ENCODE measurements around the gene DPM3.
"Not testable (repeated sequence)": the region's sequence is repeated elsewhere in the genome, so short reads cannot be mapped to it uniquely, and the experiment has no call there.

Gene DPM3

DNA sequence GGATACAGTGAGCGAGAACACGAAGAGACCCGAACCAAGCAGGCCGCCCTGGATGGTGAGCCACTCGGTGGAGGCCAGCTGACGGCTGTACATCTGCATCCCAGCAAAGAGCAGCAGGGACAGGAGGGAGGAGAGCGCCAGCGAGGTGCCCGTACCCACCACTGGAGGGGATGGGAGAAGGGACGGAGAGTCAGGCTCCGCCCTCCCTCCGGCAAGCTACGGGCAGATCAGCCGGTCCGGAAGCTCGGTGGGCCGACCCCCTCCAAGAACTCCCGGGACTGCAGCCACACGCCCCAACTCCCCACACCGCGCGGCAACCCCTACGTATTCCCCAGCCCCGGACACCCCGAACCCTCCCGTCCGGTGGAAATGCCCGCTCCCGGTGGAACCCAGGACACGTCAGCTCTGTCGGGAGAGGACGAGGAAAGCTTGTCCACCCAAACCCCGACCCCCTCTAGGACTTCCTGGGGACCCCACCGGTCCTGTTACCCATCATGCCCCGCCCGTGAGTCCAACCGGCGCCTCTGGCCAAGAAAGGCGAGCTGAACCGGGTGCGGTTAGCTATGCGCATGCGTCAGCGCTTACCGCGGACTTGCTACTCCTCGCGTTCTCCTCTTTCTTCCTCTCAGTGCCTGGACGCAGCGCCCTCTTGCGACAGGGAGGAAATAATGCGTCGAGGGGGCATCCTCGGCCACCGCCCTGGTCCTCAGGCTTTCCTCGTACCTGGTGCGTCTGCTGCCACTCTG lies 32.6 kb upstream of the DPM3 start, which contains the start of gene KRTCAP2:
Gene KRTCAP2 (minus strand): TSS at position 573 of the 746 bp plus-strand sequence. CDS start 80 bp downstream, at position 493.
- Histone ChIP-seq H3K9ac (ENCODE audit: low read length) (peak within 1 kb of the TSS; percentile 85), H3K36me3 (ENCODE audit: control insufficient read depth, insufficient read depth, low read length) (peaks cover 3% of the 10 kb centered on the region), H3K27ac (ENCODE audit: low read depth, low read length) (peak within 1 kb of the TSS; percentile 97), H3K4me1 (ENCODE audit: control insufficient read depth, insufficient read depth, low read length) (peaks cover 11% of the 10 kb centered on the region), H3K4me3 (ENCODE audit: low read length) (peak within 1 kb of the TSS; percentile 92), H3K27me3 (ENCODE audit: control insufficient read depth, insufficient read depth, low read length) (peaks cover 5% of the 10 kb centered on the region)

- peak overlapping the region; percentile 92 for H3K4me3 ChIP-seq (ENCODE audit: low read length)
- peak overlapping the region; percentile 85 for H3K9ac ChIP-seq (ENCODE audit: low read length)
- H3K4me1 ChIP-seq (ENCODE audit: control insufficient read depth, insufficient read depth, low read length) = peaks cover 15% of the 10 kb centered on the region
- peaks cover 3% of the 10 kb centered on the region for H3K36me3 ChIP-seq (ENCODE audit: control insufficient read depth, insufficient read depth, low read length)
- H3K27me3 ChIP-seq (ENCODE audit: control insufficient read depth, insufficient read depth, low read length) = peaks cover 5% of the 10 kb centered on the region
- H3K27ac ChIP-seq (ENCODE audit: low read depth, low read length) = peak overlapping the region; percentile 97
Observed at GRCh38 chr1:155171836-155172731, 31.8 kb upstream of the DPM3 start.

GRCh38 chr1:155170806-155171205 lies 30.5 kb upstream of the DPM3 start:
- Histone ChIP-seq H3K36me3 (ENCODE audit: control insufficient read depth, insufficient read depth, low read length) (peaks cover 3% of the 10 kb centered on the region), H3K9ac (ENCODE audit: low read length) (no peak overlapping the region), H3K27me3 (ENCODE audit: control insufficient read depth, insufficient read depth, low read length) (peaks cover 5% of the 10 kb centered on the region), H3K4me1 (ENCODE audit: control insufficient read depth, insufficient read depth, low read length) (peaks cover 11% of the 10 kb centered on the region), H3K4me3 (ENCODE audit: low read length) (no peak overlapping the region), H3K27ac (ENCODE audit: low read depth, low read length) (no peak overlapping the region)

DNA sequence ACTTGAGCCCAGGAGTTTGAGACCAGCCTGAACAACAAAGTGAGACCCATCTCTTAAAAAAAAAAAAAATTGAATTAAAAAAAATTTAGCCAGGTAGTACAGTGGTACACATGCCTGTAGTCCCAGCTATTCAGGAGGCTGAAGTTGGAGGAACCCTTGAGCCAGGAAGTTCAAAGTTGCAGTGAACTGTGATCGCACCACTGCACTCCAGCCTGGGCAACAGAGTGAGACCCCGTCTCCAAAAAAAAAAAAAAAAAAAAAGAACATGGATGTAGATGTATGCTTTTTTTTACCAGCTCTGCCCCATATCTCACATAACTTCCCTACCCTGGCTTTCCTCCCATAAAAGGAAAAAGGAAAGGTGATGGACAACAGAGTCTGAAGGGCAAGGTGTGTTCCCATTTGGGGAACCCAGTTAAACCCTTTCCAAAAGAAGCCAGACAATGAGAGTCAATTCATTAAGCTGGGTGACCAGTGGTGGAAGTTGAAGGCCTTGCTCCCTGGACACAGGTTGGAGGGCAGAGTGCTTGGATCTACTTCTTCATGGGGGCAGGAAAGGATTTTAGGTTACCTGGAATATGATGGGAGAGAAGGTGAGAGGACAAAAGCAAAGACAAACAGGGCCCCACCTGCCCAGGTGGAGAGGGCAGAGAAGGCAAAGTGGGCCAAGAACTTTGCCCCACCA lies 29.9 kb upstream of the DPM3 start:
- Histone ChIP-seq H3K4me3 (ENCODE audit: low read length) (no peak overlapping the region), H3K36me3 (ENCODE audit: control insufficient read depth, insufficient read depth, low read length) (peaks cover 3% of the 10 kb centered on the region), H3K27me3 (ENCODE audit: control insufficient read depth, insufficient read depth, low read length) (peaks cover 5% of the 10 kb centered on the region), H3K4me1 (ENCODE audit: control insufficient read depth, insufficient read depth, low read length) (peaks cover 11% of the 10 kb centered on the region), H3K9ac (ENCODE audit: low read length) (no peak overlapping the region), H3K27ac (ENCODE audit: low read depth, low read length) (no peak overlapping the region)

DNA sequence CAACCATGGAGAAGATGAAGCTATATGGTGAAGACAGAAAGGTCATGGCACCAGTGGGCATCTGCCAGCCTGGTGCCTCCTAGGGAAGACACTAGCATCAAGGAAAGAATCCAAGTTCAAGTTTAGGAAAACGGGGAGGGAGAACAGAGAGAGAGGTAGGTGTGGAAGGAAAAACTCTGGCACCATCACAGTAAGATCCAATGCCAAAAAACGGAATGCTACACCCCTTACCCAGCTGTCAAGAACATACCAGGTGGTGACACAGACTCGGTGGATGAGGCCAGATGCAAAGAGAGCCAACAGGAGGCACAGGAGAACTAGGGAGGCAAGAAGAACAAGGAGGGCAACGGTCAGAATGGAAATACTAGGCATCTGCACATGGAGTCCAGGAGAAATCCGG lies 29.2 kb upstream of the DPM3 start:
- H3K9ac ChIP-seq (ENCODE audit: low read length) = no peak overlapping the region
- peaks cover 5% of the 10 kb centered on the region for H3K27me3 ChIP-seq (ENCODE audit: control insufficient read depth, insufficient read depth, low read length)
- peaks cover 11% of the 10 kb centered on the region for H3K4me1 ChIP-seq (ENCODE audit: control insufficient read depth, insufficient read depth, low read length)
- no peak overlapping the region for H3K27ac ChIP-seq (ENCODE audit: low read depth, low read length)
- no peak overlapping the region for H3K4me3 ChIP-seq (ENCODE audit: low read length)
- H3K36me3 ChIP-seq (ENCODE audit: control insufficient read depth, insufficient read depth, low read length) = peaks cover 3% of the 10 kb centered on the region

GRCh38 chr1:155168456-155169210 lies 28.3 kb upstream of the DPM3 start:
- H3K4me3 ChIP-seq (ENCODE audit: low read length) = no peak overlapping the region
- no peak overlapping the region for H3K9ac ChIP-seq (ENCODE audit: low read length)
- peaks cover 11% of the 10 kb centered on the region for H3K4me1 ChIP-seq (ENCODE audit: control insufficient read depth, insufficient read depth, low read length)
- peaks cover 3% of the 10 kb centered on the region for H3K36me3 ChIP-seq (ENCODE audit: control insufficient read depth, insufficient read depth, low read length)
- no peak overlapping the region for H3K27ac ChIP-seq (ENCODE audit: low read depth, low read length)
- H3K27me3 ChIP-seq (ENCODE audit: control insufficient read depth, insufficient read depth, low read length) = no peaks in the 10 kb centered on the region

GRCh38 chr1:155168105-155168445 lies 27.7 kb upstream of the DPM3 start:
- H3K4me3 ChIP-seq (ENCODE audit: low read length); H3K9ac ChIP-seq (ENCODE audit: low read length); H3K27me3 ChIP-seq (ENCODE audit: control insufficient read depth, insufficient read depth, low read length); H3K36me3 ChIP-seq (ENCODE audit: control insufficient read depth, insufficient read depth, low read length); H3K27ac ChIP-seq (ENCODE audit: low read depth, low read length): not testable (repeated sequence)
- H3K4me1 ChIP-seq (ENCODE audit: control insufficient read depth, insufficient read depth, low read length) = peaks cover 11% of the 10 kb centered on the region

GRCh38 chr1:155167166-155168104 lies 27.1 kb upstream of the DPM3 start:
- Histone ChIP-seq H3K27me3 (ENCODE audit: control insufficient read depth, insufficient read depth, low read length) (no peaks in the 10 kb centered on the region), H3K36me3 (ENCODE audit: control insufficient read depth, insufficient read depth, low read length) (peaks cover 3% of the 10 kb centered on the region), H3K27ac (ENCODE audit: low read depth, low read length) (no peak overlapping the region), H3K9ac (ENCODE audit: low read length) (peak overlapping the region; percentile 10), H3K4me3 (ENCODE audit: low read length) (peak overlapping the region; percentile 53), H3K4me1 (ENCODE audit: control insufficient read depth, insufficient read depth, low read length) (peaks cover 9% of the 10 kb centered on the region)

GRCh38 chr1:155166471-155167165 lies 26.3 kb upstream of the DPM3 start:
- H3K4me3 ChIP-seq (ENCODE audit: low read length) = peak overlapping the region; percentile 0
- H3K27me3 ChIP-seq (ENCODE audit: control insufficient read depth, insufficient read depth, low read length) = no peaks in the 10 kb centered on the region
- H3K27ac ChIP-seq (ENCODE audit: low read depth, low read length) = no peak overlapping the region
- H3K36me3 ChIP-seq (ENCODE audit: control insufficient read depth, insufficient read depth, low read length) = peaks cover 3% of the 10 kb centered on the region
- no peak overlapping the region for H3K9ac ChIP-seq (ENCODE audit: low read length)
- H3K4me1 ChIP-seq (ENCODE audit: control insufficient read depth, insufficient read depth, low read length) = peaks cover 4% of the 10 kb centered on the region

GRCh38 chr1:155166051-155166470 lies 25.7 kb upstream of the DPM3 start:
- H3K27ac ChIP-seq (ENCODE audit: low read depth, low read length) = no peak overlapping the region
- peaks cover 3% of the 10 kb centered on the region for H3K36me3 ChIP-seq (ENCODE audit: control insufficient read depth, insufficient read depth, low read length)
- H3K27me3 ChIP-seq (ENCODE audit: control insufficient read depth, insufficient read depth, low read length) = no peaks in the 10 kb centered on the region
- peaks cover 4% of the 10 kb centered on the region for H3K4me1 ChIP-seq (ENCODE audit: control insufficient read depth, insufficient read depth, low read length)
- no peak overlapping the region for H3K4me3 ChIP-seq (ENCODE audit: low read length)
- no peak overlapping the region for H3K9ac ChIP-seq (ENCODE audit: low read length)

- H3K27ac ChIP-seq (ENCODE audit: low read depth, low read length); H3K9ac ChIP-seq (ENCODE audit: low read length); H3K36me3 ChIP-seq (ENCODE audit: control insufficient read depth, insufficient read depth, low read length); H3K4me3 ChIP-seq (ENCODE audit: low read length); H3K27me3 ChIP-seq (ENCODE audit: control insufficient read depth, insufficient read depth, low read length); H3K4me1 ChIP-seq (ENCODE audit: control insufficient read depth, insufficient read depth, low read length): not testable (repeated sequence)
Observed at GRCh38 chr1:155164625-155165024, 24.3 kb upstream of the DPM3 start.
